GM10266 (cell line): ENCODE results near the gene DNAH10.

Experiments used
- DNase-seq: peaks from one replicate; pipeline ENCODE4 v3.0.0; 2012; ENCODE audit errors: extremely low spot score
- TF ChIP-seq, protein P1 (sequence below): IDR thresholded peaks from 2 replicates; pipeline ENCODE4 v1.5.1; 2012; ENCODE audit warnings: mild to moderate bottlenecking, low read depth; ENCODE audit not compliant: control insufficient read depth, insufficient read depth; ENCODE audit errors: missing control alignments

The DNAH10 gene

DNA sequence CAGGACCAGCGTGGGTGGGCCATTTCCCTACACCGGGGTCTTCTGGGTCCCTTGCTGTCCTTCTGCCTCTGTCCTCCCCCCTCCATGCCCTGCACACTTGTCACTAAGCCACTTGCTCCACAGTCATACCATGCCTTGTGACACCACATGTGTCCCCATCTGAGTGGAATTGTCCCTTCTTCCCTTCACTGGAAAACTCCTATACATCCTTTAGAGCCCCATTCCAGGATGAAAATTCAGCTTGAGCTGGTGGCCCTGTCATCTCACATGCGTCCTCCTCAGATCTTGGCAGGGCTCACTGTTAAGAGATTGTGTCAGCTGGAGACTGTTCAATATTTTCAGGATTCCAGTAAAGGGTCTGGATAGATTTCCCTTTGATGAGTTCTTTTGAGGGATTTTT lies 87.4 kb downstream of the DNAH10 start:
- no peak for DNase-seq
- TF ChIP-seq, protein P1, sequence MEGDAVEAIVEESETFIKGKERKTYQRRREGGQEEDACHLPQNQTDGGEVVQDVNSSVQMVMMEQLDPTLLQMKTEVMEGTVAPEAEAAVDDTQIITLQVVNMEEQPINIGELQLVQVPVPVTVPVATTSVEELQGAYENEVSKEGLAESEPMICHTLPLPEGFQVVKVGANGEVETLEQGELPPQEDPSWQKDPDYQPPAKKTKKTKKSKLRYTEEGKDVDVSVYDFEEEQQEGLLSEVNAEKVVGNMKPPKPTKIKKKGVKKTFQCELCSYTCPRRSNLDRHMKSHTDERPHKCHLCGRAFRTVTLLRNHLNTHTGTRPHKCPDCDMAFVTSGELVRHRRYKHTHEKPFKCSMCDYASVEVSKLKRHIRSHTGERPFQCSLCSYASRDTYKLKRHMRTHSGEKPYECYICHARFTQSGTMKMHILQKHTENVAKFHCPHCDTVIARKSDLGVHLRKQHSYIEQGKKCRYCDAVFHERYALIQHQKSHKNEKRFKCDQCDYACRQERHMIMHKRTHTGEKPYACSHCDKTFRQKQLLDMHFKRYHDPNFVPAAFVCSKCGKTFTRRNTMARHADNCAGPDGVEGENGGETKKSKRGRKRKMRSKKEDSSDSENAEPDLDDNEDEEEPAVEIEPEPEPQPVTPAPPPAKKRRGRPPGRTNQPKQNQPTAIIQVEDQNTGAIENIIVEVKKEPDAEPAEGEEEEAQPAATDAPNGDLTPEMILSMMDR: no peak

DNA sequence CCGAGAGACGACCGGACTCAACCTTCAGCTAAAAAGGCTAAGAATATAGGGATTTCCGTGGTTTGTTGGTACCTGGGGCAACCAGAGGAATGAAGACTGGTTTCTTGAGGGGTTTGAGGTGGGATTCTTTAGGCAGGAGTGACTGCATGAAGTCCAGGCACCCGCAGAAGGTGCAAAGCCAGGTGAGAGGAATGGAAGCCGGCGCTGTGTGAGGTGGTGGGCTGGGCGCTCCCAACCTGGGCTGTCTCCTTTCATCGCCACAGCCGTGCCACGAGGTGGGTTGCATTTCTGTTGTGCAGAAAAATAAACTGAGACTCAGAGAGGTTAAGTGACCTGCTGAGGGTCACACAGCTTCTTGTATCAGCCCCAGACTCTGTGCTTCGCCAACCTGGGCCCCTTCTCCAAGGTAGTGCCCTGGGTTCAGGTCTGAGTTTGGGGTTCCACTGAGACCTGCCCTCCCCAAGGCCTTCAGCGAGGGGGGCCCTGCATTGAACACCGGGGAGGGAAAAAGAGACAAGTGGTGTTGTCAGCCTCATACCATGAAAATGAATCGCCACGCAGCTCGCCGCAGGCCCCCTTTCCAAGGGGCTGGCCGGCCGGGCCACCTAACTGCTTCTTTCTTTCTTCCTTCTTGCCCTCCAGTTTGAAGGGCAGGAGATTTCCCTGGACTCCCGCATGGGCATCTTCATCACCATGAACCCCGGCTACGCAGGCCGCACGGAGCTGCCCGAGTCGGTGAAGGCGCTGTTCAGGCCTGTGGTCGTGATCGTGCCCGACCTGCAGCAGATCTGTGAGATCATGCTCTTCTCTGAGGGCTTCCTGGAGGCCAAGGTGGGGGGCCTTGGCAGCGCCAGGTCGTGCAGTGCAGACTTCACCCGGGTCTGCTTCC lies 88.4 kb downstream of the DNAH10 start:
- TF ChIP-seq, protein P1: no peak

DNA sequence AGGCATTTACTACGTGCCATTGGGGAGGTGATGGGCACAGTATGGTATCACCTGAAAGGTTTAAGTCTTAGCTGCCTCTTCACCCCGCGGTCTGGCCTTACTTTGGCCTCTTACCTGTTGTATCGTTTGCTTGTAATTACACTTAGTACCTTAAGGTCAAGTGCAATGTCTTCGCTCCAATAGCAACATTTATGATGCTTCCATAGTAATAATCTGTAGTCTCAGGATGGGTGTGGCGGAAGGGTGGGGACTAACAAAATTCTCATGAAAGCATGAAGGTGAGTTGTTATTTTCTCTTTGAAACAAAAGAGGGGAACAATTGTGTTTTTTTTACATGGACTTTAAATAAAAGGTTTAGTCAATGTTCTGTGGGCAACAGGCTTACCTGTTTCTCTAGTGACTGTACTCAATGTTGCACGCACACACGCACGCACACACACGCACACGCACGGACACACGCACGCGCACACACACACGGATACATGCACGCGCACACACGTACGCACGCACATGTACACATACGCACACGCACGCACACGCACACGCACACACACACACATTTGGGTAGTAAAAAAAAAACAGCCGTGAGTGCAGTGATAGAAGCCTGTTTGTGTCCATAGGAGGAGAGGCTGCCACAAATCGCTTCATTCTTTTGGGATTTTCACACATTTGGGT lies 91.4 kb downstream of the DNAH10 start:
- TF ChIP-seq, protein P1: no peak
- no peak for DNase-seq

More for the DNA sequence above, 88.4 kb downstream of the DNAH10 start:
- DNase-seq: no peak

DNA sequence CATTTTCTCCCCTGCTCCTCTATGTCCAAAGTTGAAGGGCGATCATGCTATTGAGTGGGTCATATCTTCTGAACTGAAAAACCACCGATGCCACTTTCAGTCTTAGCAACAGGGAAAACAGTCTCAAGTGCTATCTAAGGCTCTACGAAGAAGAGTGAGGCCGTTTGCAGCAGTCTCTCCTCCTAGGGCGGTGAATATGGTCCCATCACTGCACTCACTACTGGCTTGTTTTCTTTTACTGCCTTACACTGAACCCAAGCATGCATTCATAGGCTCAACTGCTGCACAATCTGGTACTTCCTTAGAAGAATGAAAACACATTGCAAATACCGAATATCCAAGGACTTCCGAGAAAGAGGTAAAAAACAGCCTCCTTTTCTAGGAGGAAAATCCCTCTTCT lies 92.1 kb downstream of the DNAH10 start:
- no peak for DNase-seq
- TF ChIP-seq, protein P1: no peak

DNA sequence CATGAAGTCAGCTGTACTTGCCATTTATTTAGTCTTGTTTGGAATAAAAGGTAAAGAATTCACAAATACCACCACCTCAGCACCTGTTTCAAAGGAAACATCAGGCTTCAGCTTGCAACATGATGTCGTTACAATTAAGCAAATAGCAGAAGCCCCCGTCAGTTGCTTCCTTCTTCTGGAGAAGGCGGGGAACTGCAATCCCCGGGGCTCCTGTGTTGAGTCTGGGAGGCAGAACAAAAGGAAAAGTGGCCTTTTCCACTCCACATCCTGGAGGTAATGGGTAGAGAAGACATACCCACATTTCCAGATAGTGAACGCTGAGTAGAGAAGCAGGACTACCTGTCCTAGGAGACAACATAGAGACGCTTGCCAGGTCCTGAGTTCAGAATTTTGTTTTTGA lies 92.8 kb downstream of the DNAH10 start:
- DNase-seq: no peak
- TF ChIP-seq, protein P1: no peak

DNA sequence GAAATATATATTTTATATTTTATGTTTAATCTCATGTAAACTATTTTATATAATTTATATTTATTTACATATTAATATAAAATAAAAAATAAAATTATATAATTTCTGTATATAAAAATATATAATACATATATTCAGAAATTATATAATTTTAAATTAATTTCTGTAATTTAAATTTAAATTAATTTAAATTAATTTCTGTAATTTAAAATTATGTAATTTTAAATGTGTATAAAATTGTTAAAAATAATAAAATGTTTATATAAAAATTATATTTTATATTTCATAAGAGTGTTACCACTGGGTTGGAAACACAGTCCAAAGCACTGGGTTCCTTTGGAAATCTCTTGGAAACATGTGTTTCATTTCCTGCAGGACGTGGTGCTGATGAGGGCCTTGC lies 94.6 kb downstream of the DNAH10 start:
- no peak for DNase-seq

More for the DNA sequence above, 94.6 kb downstream of the DNAH10 start:
- TF ChIP-seq, protein P1: no peak
